ENCODE results near the gene NALCN.

NALCN gene

GRCh38 chr13:101013245-101013644 lies 403.1 kb downstream of the NALCN start:
- DNase-seq: no peak

- DNase-seq: no peak
Observed at GRCh38 chr13:101010100-101010499, 406.2 kb downstream of the NALCN start.

GRCh38 chr13:101007245-101007644 lies 409.1 kb downstream of the NALCN start:
- no peak for DNase-seq
